Panc1 (cell line): Measurements from ENCODE around the gene ADARB2.

ENCODE experiments used
- POLR2AphosphoS5 ChIP-seq: IDR thresholded peaks from 2 replicates; pipeline ENCODE4 v1.6.1; 2012; ENCODE audit warnings: mild to moderate bottlenecking, low read depth, low read length, moderate library complexity
- REST ChIP-seq, 2 experiments: IDR thresholded peaks; 2 replicates each; pipeline ENCODE4 v1.6.1; 2011 to 2012; ENCODE audit warnings: low read depth in 2 of 2, control low read depth in 1 of 2, low read length in 1 of 2, mild to moderate bottlenecking in 1 of 2, moderate library complexity in 1 of 2; ENCODE audit not compliant: insufficient read depth in 1 of 2
- SIN3A ChIP-seq: IDR thresholded peaks from 2 replicates; pipeline ENCODE4 v1.6.1; 2012; ENCODE audit warnings: low read depth, mild to moderate bottlenecking, low read length, moderate library complexity, borderline replicate concordance; ENCODE audit not compliant: insufficient read depth
- TCF7L2 ChIP-seq: IDR thresholded peaks from 2 replicates; pipeline ENCODE4 v1.6.1; 2011; ENCODE audit warnings: mild to moderate bottlenecking, low read depth, low read length, inconsistent platforms
- TF ChIP-seq, protein P1 (sequence below): fragments of 450-650 bp; IDR thresholded peaks from 2 replicates; pipeline ENCODE4 v1.5.1; 2017; ENCODE audit warnings: mild to moderate bottlenecking

- TF ChIP-seq REST (IDR thresholded peaks at IDR 0.05; ENCODE audit: insufficient read depth in 1 of 2, low read depth in 2 of 2, low read length in 1 of 2) (no peak), POLR2AphosphoS5 (no peak), TCF7L2 (no peak), SIN3A (no peak)
- TF ChIP-seq, protein P1, sequence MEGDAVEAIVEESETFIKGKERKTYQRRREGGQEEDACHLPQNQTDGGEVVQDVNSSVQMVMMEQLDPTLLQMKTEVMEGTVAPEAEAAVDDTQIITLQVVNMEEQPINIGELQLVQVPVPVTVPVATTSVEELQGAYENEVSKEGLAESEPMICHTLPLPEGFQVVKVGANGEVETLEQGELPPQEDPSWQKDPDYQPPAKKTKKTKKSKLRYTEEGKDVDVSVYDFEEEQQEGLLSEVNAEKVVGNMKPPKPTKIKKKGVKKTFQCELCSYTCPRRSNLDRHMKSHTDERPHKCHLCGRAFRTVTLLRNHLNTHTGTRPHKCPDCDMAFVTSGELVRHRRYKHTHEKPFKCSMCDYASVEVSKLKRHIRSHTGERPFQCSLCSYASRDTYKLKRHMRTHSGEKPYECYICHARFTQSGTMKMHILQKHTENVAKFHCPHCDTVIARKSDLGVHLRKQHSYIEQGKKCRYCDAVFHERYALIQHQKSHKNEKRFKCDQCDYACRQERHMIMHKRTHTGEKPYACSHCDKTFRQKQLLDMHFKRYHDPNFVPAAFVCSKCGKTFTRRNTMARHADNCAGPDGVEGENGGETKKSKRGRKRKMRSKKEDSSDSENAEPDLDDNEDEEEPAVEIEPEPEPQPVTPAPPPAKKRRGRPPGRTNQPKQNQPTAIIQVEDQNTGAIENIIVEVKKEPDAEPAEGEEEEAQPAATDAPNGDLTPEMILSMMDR: no peak
Observed at GRCh38 chr10:1475098-1475591, 262.2 kb downstream of the ADARB2 start.
